Caco-2 (cell line): ENCODE results near the gene CACNA1C. TPM values are rescaled to one million over a fixed set of nuclear protein-coding genes. Genes with fewer than 3 reads are reported as not detected.

Experiments used
- BruUV-seq: library from RNA; stranded (reverse); fragments of 400-500 nt; replicated peaks from 2 replicates; lab custom pipeline; 2021; lab: Mats Ljungman, UMichigan
- CTCF ChIA-PET: fragments of 300-600 bp; sonication (Branson Sonifier 250); formaldehyde crosslinking; loops from one replicate; lab custom pipeline; 2022; ENCODE audit warnings: antibody characterized with exemption; lab: Charles Lee
- POLR2A ChIA-PET: fragments of 300-600 bp; sonication (Branson Sonifier 250); formaldehyde crosslinking; loops from one replicate; lab custom pipeline; 2022; ENCODE audit warnings: antibody characterized with exemption; lab: Charles Lee
- DNase-seq, 2 experiments: peaks; one replicate each; pipeline versions ENCODE4 v3.0.0 to v3.0.0-alpha.2; 2020 to 2022
- H3K27me3 ChIP-seq: replicated peaks from 2 replicates; pipeline ENCODE4 v1.6.0; 2011; ENCODE audit warnings: low read length; ENCODE audit not compliant: control insufficient read depth, insufficient read depth
- H3K36me3 ChIP-seq: 2 replicates; pipeline ENCODE4 v1.5.1; 2011; ENCODE audit warnings: low read length; ENCODE audit not compliant: control insufficient read depth, insufficient read depth
- H3K4me1 ChIP-seq: fragments of 250-450 bp; sonication (Bioruptor Pico); 2 replicates; pipeline ENCODE4 v1.5.1; 2020; ENCODE audit warnings: mild to moderate bottlenecking
- H3K4me3 ChIP-seq: 2 replicates; pipeline ENCODE4 v1.5.1; 2011; ENCODE audit warnings: low read depth, mild to moderate bottlenecking, control low read depth, low read length
- H3K9me3 ChIP-seq: fragments of 250-450 bp; sonication (Bioruptor Pico); 2 replicates; pipeline ENCODE4 v1.5.1; 2020; ENCODE audit warnings: mild to moderate bottlenecking, moderate library complexity
- H3K27ac Mint-ChIP-seq: one replicate; pipeline ENCODE4 v1.8.0; 2022; ENCODE audit warnings: mixed read lengths; ENCODE audit not compliant: unreplicated experiment
- H3K27me3 Mint-ChIP-seq: one replicate; pipeline ENCODE4 v1.8.0; 2022; ENCODE audit warnings: mixed read lengths; ENCODE audit not compliant: insufficient read depth, unreplicated experiment
- H3K36me3 Mint-ChIP-seq: one replicate; pipeline ENCODE4 v1.8.0; 2022; ENCODE audit warnings: mild to moderate bottlenecking, mixed read lengths; ENCODE audit not compliant: insufficient read depth, unreplicated experiment
- H3K4me1 Mint-ChIP-seq: one replicate; pipeline ENCODE4 v1.8.0; 2022; ENCODE audit warnings: low read depth, mixed read lengths; ENCODE audit not compliant: unreplicated experiment
- H3K4me3 Mint-ChIP-seq: one replicate; pipeline ENCODE4 v1.8.0; 2022; ENCODE audit warnings: mild to moderate bottlenecking, moderate library complexity, mixed read lengths; ENCODE audit not compliant: unreplicated experiment
- H3K9me3 Mint-ChIP-seq: one replicate; pipeline ENCODE4 v1.8.0; 2022; ENCODE audit warnings: mixed read lengths; ENCODE audit not compliant: unreplicated experiment
- CTCF ChIP-seq, 2 experiments: fragments of 200-600 bp in 1 of 2; IDR thresholded peaks; 1 replicate in 1 of 2; 2 replicates in 1 of 2; pipeline versions ENCODE4 v1.5.1 to v1.8.0; 2011 to 2022; ENCODE audit warnings: antibody characterized with exemption in 1 of 2, control low read depth in 1 of 2, inconsistent platforms in 1 of 2, low read depth in 1 of 2, low read length in 1 of 2, mild to moderate bottlenecking in 1 of 2, moderate library complexity in 1 of 2; ENCODE audit not compliant: insufficient read depth in 1 of 2, severe bottlenecking in 1 of 2, unreplicated experiment in 1 of 2
- intact Hi-C: fragments of 100-400 bp; cut with micrococcal nuclease; formaldehyde crosslinking; loops from one replicate; pipeline ENCODE4 v1.10.0; 2022; ENCODE audit not compliant: unreplicated experiment
- total RNA-seq: library from RNA; stranded (reverse); gene quantifications from 2 replicates; pipeline ENCODE4 v1.2.3, GENCODE V29; 2022

The CACNA1C gene
- total RNA-seq, 1 experiment from 2014 or later: not detected

- H3K4me3 ChIP-seq: no peak overlapping the region
- H3K9me3 ChIP-seq: no peaks in the 10 kb centered on the region
- TF ChIP-seq CTCF (IDR thresholded peaks at IDR 0.05; ENCODE audit: insufficient read depth in 1 of 2, low read depth in 1 of 2, low read length in 1 of 2, severe bottlenecking in 1 of 2, unreplicated experiment in 1 of 2): no peak
- ChIA-PET CTCF (no interaction called here), POLR2A (no interaction called here)
- H3K9me3 Mint-ChIP-seq: no peaks in the 10 kb centered on the region
- H3K36me3 Mint-ChIP-seq: no peaks in the 10 kb centered on the region
- H3K4me1 Mint-ChIP-seq: no peaks in the 10 kb centered on the region
- H3K4me3 Mint-ChIP-seq: no peak overlapping the region
- no peaks in the 10 kb centered on the region for H3K4me1 ChIP-seq
- no peaks in the 10 kb centered on the region for H3K36me3 ChIP-seq
- intact Hi-C loops: no loop called here
- H3K27me3 Mint-ChIP-seq: peaks cover 13% of the 10 kb centered on the region
- DNase-seq: no peak
- no peaks in the 10 kb centered on the region for H3K27me3 ChIP-seq
- no peak overlapping the region for H3K27ac Mint-ChIP-seq
- no TSS peak for BruUV-seq
These were observed 179.2 kb downstream of the CACNA1C start for GRCh38 chr12:2231956-2232355.

GRCh38 chr12:2233034-2233433, 180.2 kb downstream of the CACNA1C start:
- ChIA-PET CTCF (no interaction called here), POLR2A (no interaction called here)
- Mint-ChIP-seq H3K4me1 (no peaks in the 10 kb centered on the region), H3K4me3 (no peak overlapping the region), H3K9me3 (no peaks in the 10 kb centered on the region), H3K27me3 (peaks cover 10% of the 10 kb centered on the region), H3K36me3 (no peaks in the 10 kb centered on the region), H3K27ac (no peak overlapping the region)
- Histone ChIP-seq H3K4me1 (no peaks in the 10 kb centered on the region), H3K9me3 (no peaks in the 10 kb centered on the region), H3K36me3 (no peaks in the 10 kb centered on the region), H3K27me3 (no peaks in the 10 kb centered on the region), H3K4me3 (no peak overlapping the region)
- no peak for TF ChIP-seq CTCF (IDR thresholded peaks at IDR 0.05; ENCODE audit: insufficient read depth in 1 of 2, low read depth in 1 of 2, low read length in 1 of 2, severe bottlenecking in 1 of 2, unreplicated experiment in 1 of 2)
- no peak for DNase-seq
- no TSS peak for BruUV-seq
- intact Hi-C loops: no loop called here

- Mint-ChIP-seq H3K4me1 (no peaks in the 10 kb centered on the region), H3K27ac (no peak overlapping the region), H3K4me3 (no peak overlapping the region), H3K27me3 (peaks cover 9% of the 10 kb centered on the region), H3K9me3 (no peaks in the 10 kb centered on the region), H3K36me3 (no peaks in the 10 kb centered on the region)
- ChIA-PET CTCF (no interaction called here), POLR2A (no interaction called here)
- no TSS peak for BruUV-seq
- Histone ChIP-seq H3K4me1 (no peaks in the 10 kb centered on the region), H3K9me3 (no peaks in the 10 kb centered on the region), H3K36me3 (no peaks in the 10 kb centered on the region), H3K27me3 (no peaks in the 10 kb centered on the region), H3K4me3 (no peak overlapping the region)
- intact Hi-C loops: no loop called here
- no peak for DNase-seq
- no peak for TF ChIP-seq CTCF (IDR thresholded peaks at IDR 0.05; ENCODE audit: insufficient read depth in 1 of 2, low read depth in 1 of 2, low read length in 1 of 2, severe bottlenecking in 1 of 2, unreplicated experiment in 1 of 2)
These were observed 181.3 kb downstream of the CACNA1C start for GRCh38 chr12:2234091-2234490.
